Peyer's patch (tissue), 4 donors: ENCODE data around the gene TXK. TPM values are rescaled to one million over a fixed set of nuclear protein-coding genes. Genes with fewer than 3 reads are reported as not detected.

Source experiments
- DNase-seq, 3 donors: peaks; one replicate each; pipeline ENCODE4 v3.0.0-alpha.2; 2017 to 2019
- H3K27ac ChIP-seq, 4 donors: fragments of 200-600 bp; sonication (generic); one replicate each; pipeline ENCODE4 v1.5.1; 2016 to 2019
- H3K27me3 ChIP-seq, 2 donors: fragments of 200-600 bp; sonication (generic); one replicate each; pipeline ENCODE4 v1.5.1; 2019
- H3K36me3 ChIP-seq, 3 donors: fragments of 200-600 bp; sonication (generic); one replicate each; pipeline ENCODE4 v1.5.1; 2016 to 2019
- H3K4me1 ChIP-seq, 4 donors: fragments of 200-600 bp; sonication (generic); one replicate each; pipeline ENCODE4 v1.5.1; 2016 to 2019
- H3K4me3 ChIP-seq, 4 donors: fragments of 200-600 bp; sonication (generic); 1 replicate in 3 of 4; 2 replicates in 1 of 4; pipeline ENCODE4 v1.5.1; 2016 to 2019; ENCODE audit warnings: mild to moderate bottlenecking in 1 of 4
- H3K9me3 ChIP-seq, 4 donors: fragments of 200-600 bp; sonication (generic); one replicate each; pipeline ENCODE4 v1.5.1; 2016 to 2019; ENCODE audit warnings: mild to moderate bottlenecking in 1 of 4
- POLR2A ChIP-seq, 2 donors: fragments of 450-650 bp; IDR thresholded peaks; one replicate each; pipeline ENCODE4 v1.5.1; 2017; ENCODE audit warnings: antibody characterized with exemption in 2 of 2, mild to moderate bottlenecking in 2 of 2, moderate library complexity in 2 of 2
- total RNA-seq, 4 donors: library from RNA; depleted of rRNA; stranded (reverse); fragments of >200 nt; gene quantifications; one replicate each; pipeline ENCODE4 v1.1.0, GENCODE V29; 2016
- TF ChIP-seq, protein P1 (sequence below), 6 experiments: fragments of 450-650 bp in 4 of 6; fragments of 200-600 bp in 2 of 6; sonication (generic) in 1 of 6; IDR thresholded peaks; one replicate each; pipeline ENCODE4 v1.5.1; 2017 to 2019; ENCODE audit warnings: antibody characterized with exemption in 6 of 6, mild to moderate bottlenecking in 3 of 6, moderate library complexity in 1 of 6

Gene TXK
- total RNA-seq = 10 to 100 TPM in 2 of 4 donors, 1 to 10 TPM in 2; 3.9 to 33.0 (median 9.5) TPM

GRCh38 chr4:48134081-48134480, at the start of gene TXK:
TXK (minus strand) TSS chr4:48134250; CDS start chr4:48134170, 80 bp downstream.
- TF ChIP-seq, protein P1, sequence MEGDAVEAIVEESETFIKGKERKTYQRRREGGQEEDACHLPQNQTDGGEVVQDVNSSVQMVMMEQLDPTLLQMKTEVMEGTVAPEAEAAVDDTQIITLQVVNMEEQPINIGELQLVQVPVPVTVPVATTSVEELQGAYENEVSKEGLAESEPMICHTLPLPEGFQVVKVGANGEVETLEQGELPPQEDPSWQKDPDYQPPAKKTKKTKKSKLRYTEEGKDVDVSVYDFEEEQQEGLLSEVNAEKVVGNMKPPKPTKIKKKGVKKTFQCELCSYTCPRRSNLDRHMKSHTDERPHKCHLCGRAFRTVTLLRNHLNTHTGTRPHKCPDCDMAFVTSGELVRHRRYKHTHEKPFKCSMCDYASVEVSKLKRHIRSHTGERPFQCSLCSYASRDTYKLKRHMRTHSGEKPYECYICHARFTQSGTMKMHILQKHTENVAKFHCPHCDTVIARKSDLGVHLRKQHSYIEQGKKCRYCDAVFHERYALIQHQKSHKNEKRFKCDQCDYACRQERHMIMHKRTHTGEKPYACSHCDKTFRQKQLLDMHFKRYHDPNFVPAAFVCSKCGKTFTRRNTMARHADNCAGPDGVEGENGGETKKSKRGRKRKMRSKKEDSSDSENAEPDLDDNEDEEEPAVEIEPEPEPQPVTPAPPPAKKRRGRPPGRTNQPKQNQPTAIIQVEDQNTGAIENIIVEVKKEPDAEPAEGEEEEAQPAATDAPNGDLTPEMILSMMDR (IDR thresholded peaks at IDR 0.05) = no peak
- no peak for TF ChIP-seq POLR2A (IDR thresholded peaks at IDR 0.05)
- Histone ChIP-seq H3K36me3 (peaks cover 0 to 14% (median 0%) of the 10 kb centered on the region in 3 donors), H3K27ac (peak within 1 kb of the TSS in 3 of 4 donors; percentile 8 to 45 (median 27)), H3K4me1 (peaks cover 0 to 9% (median 2%) of the 10 kb centered on the region in 4 donors), H3K4me3 (peak within 1 kb of the TSS; percentile 3 to 21 (median 12)), H3K27me3 (no peaks in the 10 kb centered on the region), H3K9me3 (no peaks in the 10 kb centered on the region)
- no peak for DNase-seq

GRCh38 chr4:48180234-48180633, 46.2 kb upstream of the TXK start:
- no peak overlapping the region for H3K27ac ChIP-seq
- no peak for TF ChIP-seq POLR2A (IDR thresholded peaks at IDR 0.05)
- TF ChIP-seq, protein P1 (IDR thresholded peaks at IDR 0.05) = no peak
- H3K4me1 ChIP-seq = no peaks in the 10 kb centered on the region
- DNase-seq = no peak
- no peaks in the 10 kb centered on the region for H3K36me3 ChIP-seq
- H3K27me3 ChIP-seq = no peaks in the 10 kb centered on the region
- H3K9me3 ChIP-seq = no peaks in the 10 kb centered on the region
- H3K4me3 ChIP-seq = no peak overlapping the region

- H3K4me3 ChIP-seq = no peak overlapping the region
- no peaks in the 10 kb centered on the region for H3K36me3 ChIP-seq
- H3K27ac ChIP-seq = no peak overlapping the region
- TF ChIP-seq POLR2A (IDR thresholded peaks at IDR 0.05) = no peak
- TF ChIP-seq, protein P1 (IDR thresholded peaks at IDR 0.05) = no peak
- H3K27me3 ChIP-seq = no peaks in the 10 kb centered on the region
- no peak for DNase-seq
- no peaks in the 10 kb centered on the region for H3K4me1 ChIP-seq
- no peaks in the 10 kb centered on the region for H3K9me3 ChIP-seq
Observed at GRCh38 chr4:48178931-48179330, 44.9 kb upstream of the TXK start.

DNA sequence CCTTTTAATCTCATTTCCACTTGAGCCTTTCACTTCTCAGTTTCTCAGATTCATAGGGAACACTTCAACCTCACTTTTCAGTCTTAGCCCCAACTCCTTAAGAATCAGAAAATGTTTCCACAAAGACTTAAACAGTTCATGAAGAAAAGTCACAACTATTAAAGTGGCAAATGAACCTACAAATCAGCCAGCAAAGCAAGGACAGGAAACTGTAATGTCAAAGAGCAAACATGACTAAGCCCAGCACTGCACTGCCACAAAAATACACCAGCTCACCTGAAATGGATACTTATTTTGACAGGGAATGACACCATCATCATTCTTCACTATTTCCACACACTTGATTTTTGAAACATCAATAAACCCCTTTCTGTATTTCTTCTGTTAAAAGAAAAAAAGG, 41.8 kb upstream of the TXK start:
- TF ChIP-seq, protein P1 (IDR thresholded peaks at IDR 0.05) = no peak
- no peak for TF ChIP-seq POLR2A (IDR thresholded peaks at IDR 0.05)
- H3K9me3 ChIP-seq = no peaks in the 10 kb centered on the region
- no peaks in the 10 kb centered on the region for H3K4me1 ChIP-seq
- H3K27me3 ChIP-seq = no peaks in the 10 kb centered on the region
- DNase-seq = no peak
- H3K36me3 ChIP-seq = no peaks in the 10 kb centered on the region
- no peak overlapping the region for H3K27ac ChIP-seq
- H3K4me3 ChIP-seq = no peak overlapping the region

- Histone ChIP-seq H3K36me3 (no peaks in the 10 kb centered on the region), H3K27me3 (no peaks in the 10 kb centered on the region), H3K9me3 (no peaks in the 10 kb centered on the region), H3K27ac (no peak overlapping the region), H3K4me1 (no peaks in the 10 kb centered on the region), H3K4me3 (no peak overlapping the region)
- no peak for TF ChIP-seq POLR2A (IDR thresholded peaks at IDR 0.05)
- TF ChIP-seq, protein P1 (IDR thresholded peaks at IDR 0.05) = no peak
- no peak for DNase-seq
Observed at GRCh38 chr4:48175328-48175727, 41.3 kb upstream of the TXK start.
